GM18499 (cell line): ENCODE data around the gene CYP27C1.

Source experiments
- ATAC-seq: cut with Tn5 transposase; IDR thresholded peaks from one replicate; pipeline ENCODE4 v1.9.1; 2021; ENCODE audit warnings: moderate number of reproducible peaks; ENCODE audit not compliant: insufficient read depth, unreplicated experiment

CYP27C1 gene

GRCh38 chr2:127195140-127196074, 24.7 kb downstream of the CYP27C1 start:
- ATAC-seq, result no peak

GRCh38 chr2:127194447-127194846, 25.7 kb downstream of the CYP27C1 start:
- no peak for ATAC-seq

DNA sequence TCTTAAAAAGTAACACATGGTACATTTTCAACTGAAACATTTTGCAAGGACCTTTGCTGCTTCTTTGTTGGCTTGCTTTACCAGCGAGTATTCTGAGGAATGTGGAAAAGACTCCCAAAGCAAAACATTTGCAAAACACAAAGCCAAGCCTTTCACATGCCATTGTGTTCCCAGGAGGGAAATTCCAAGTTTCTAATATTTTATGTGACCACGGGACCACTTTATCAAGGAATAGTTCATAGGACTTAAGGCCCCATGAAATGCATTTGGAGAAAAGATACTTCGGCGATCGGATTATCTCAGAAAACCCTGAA, 26.2 kb downstream of the CYP27C1 start:
- no peak for ATAC-seq

- ATAC-seq, result no peak
Observed at GRCh38 chr2:127193164-127193966, 26.7 kb downstream of the CYP27C1 start.

GRCh38 chr2:127191331-127192219, 28.5 kb downstream of the CYP27C1 start:
- no peak for ATAC-seq

GRCh38 chr2:127188797-127189196, 31.3 kb downstream of the CYP27C1 start:
- ATAC-seq, result no peak

DNA sequence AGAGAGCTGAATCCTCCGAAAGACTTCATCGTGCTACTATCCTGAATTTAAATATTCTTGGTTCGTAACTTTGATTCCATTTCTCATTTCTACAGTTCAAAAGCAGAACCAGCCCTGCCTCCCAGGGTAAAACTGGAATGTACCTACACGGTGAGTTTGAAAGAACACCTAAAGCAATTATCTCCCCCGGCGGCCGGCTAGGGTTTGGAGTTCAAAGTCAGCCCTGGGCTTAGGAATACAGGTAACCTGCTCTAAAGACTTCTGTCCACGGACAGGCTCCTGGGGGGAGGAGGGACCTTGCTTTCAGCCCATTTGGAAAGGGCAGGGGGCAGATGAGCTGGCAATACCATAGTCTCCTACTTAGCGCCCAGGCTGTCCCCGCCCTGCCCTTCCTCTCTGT, 32.3 kb downstream of the CYP27C1 start:
- no peak for ATAC-seq

DNA sequence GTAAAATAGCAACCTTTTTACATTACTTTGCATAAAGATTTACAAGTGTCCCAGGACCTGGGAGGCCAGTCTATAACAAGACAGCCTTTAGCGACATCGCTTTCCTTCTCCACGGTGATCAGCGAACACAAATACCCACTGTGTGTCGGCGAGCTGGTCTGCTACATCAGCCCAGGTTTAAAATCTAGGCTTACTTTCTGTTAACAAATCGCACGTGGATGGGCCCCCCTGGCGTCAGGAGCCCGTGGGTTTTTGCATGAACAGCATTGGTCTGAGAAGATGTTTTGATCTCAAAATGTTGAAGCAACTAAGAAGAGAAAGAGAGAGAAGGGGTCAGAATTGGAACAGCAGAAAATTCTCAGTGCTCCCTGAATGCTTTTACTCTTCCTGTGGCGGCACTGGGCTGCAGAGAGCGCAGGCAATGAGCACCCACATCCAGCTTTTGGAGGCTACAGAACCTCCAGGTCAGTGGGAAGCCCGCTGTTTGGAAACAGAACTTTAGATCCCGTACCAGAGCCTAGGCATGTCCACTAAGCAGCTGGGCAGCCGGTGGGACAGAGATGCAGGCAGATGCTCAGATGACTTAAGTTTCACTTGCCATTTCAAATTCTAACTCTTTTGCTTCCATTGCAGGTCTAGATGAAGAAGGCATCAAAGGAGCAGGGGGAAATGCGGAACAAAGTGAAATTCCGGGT, 32.9 kb downstream of the CYP27C1 start:
- no peak for ATAC-seq

DNA sequence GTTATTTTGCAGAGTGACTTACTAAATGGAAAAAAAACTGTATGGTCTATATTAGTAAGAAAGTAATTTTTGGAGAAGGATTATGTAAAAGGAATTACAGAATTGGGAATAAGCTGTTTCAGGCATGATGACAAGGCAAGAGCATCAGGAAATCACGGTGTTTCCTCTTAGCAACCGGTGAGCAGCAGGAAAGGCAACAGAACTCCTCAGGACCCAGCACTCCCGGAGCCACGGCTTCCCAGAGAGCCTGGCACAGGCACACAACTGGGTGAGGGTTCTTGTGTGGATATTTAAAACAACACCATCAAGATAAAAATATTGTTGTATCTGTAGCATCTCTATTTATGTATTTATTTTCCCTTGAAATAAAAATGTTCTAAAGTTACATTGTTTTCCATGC, 34.4 kb downstream of the CYP27C1 start:
- no peak for ATAC-seq

DNA sequence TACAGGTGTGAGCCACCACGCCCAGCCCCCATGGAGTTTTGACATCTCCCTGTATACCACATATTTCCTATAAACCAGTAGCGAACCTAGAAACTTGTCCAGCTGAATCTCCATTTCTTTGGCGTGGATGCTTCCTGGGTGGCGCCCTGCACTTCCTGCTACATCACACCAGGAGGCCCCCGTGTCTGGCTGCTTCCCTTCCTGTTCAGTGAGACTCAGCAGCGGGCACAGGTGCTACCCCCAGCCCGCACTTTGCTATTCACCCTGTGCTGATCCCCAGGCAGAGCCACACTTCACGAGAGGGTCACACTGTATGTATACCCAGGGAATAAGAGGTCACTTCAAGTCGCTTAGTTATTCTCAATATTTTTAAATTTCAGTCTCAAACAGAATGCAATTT, 35.0 kb downstream of the CYP27C1 start:
- ATAC-seq, result no peak

DNA sequence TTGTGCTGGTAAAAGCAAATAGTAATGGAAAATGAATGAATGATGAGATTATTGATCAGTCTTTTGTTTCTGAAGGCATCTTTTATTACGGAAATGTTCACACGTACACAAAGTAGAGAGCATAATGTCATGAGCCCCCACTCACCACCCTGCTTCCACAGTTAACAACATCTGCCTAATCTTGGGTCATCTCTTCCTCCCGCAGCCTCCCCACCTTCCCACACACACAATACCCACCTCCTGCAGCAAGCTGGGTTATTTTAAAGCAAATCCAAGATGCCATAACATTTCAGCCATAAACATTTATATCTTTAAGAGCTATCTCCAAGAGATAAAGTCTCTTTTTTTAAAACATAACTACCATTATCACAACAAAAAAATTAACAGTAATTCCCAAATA, 36.3 kb downstream of the CYP27C1 start:
- no peak for ATAC-seq

- ATAC-seq, result no peak
Observed at GRCh38 chr2:127182626-127183458, 37.3 kb downstream of the CYP27C1 start.

GRCh38 chr2:127181851-127182250, 38.2 kb downstream of the CYP27C1 start:
- ATAC-seq, result no peak

GRCh38 chr2:127179766-127180165, 40.3 kb downstream of the CYP27C1 start:
- ATAC-seq, result no peak

DNA sequence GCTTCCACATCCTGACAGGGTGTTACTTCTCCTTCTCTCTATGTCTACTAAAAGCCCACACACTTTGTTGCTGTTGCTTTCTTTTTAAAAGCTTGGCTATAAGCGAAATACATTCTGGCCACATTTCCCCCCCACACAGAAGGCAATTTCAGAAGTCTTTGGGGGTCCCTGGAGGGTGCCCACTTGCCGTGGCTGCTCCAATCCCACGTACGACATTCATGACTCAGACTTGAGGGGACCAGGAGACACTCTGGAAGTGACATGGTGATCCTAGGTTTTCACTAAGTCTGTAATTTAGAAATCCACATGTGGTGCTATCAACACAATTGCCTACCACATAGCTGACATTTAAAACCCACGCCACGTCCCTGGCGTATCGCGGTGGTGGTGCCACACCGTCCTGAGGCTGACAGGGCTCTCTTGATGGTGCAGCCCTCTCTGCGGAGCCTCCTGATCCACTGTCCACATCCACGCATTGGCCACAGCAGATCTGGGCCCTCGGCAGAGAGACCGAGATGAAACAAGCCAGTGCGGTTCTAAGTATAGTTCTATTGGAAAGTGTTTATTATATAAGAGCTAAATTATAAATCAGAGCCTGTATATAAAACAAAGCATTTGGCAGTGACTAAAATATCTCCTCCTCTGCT, 42.4 kb downstream of the CYP27C1 start:
- ATAC-seq, result no peak

- ATAC-seq, result no peak
Observed at GRCh38 chr2:127176371-127177311, 43.5 kb downstream of the CYP27C1 start.

- no peak for ATAC-seq
Observed at GRCh38 chr2:127175751-127176354, 44.2 kb downstream of the CYP27C1 start.
